ENCODE results near the gene ZFP36L1. TPM values are rescaled to one million over a fixed set of nuclear protein-coding genes. Genes with fewer than 3 reads are reported as not detected.

Gene ZFP36L1
- total and polyA plus RNA-seq, 2 of the 13 experiments (the other 11 are each of a cell fraction or from before 2014, with no cell fraction given): 7.4 to 10.2 TPM

- TF ChIP-seq REST (IDR thresholded peaks at IDR 0.05; ENCODE audit: borderline replicate concordance in 1 of 2, low read depth in 1 of 2, low read length in 2 of 2): no peak
- TF ChIP-seq ZBTB26 (CRISPR knock-in tag; IDR thresholded peaks at IDR 0.05; ENCODE audit: borderline replicate concordance): 0 out of 2 replicates have a peak, but pooled peaks have one; percentile 16
- TF ChIP-seq ZMAT5 (CRISPR knock-in tag; IDR thresholded peaks at IDR 0.05; ENCODE audit: borderline replicate concordance, low read depth): no peak
- TF ChIP-seq RFX3 (CRISPR knock-in tag; IDR thresholded peaks at IDR 0.05): no peak
- TF ChIP-seq ZNF414 (CRISPR knock-in tag; IDR thresholded peaks at IDR 0.05): no peak
- TF ChIP-seq XRCC5 (optimal IDR thresholded peaks at IDR 0.05; ENCODE audit: low read length): no peak
- TF ChIP-seq EHMT2 (IDR thresholded peaks at IDR 0.05; ENCODE audit: borderline replicate concordance, low read depth, low read length): no peak
- peak; percentile 37; the same call in 1 of the 2 replicates for TF ChIP-seq ZNF317 (CRISPR knock-in tag; IDR thresholded peaks at IDR 0.05)
- no peak for TF ChIP-seq E2F2 (CRISPR knock-in tag; IDR thresholded peaks at IDR 0.05; ENCODE audit: borderline replicate concordance)
- no peak for TF ChIP-seq DRAP1 (CRISPR knock-in tag; IDR thresholded peaks at IDR 0.05)
- no peak; the same call in 1 of the 2 replicates for TF ChIP-seq TOE1 (CRISPR knock-in tag; IDR thresholded peaks at IDR 0.05)
- no peak for TF ChIP-seq HOMEZ (CRISPR knock-in tag; IDR thresholded peaks at IDR 0.05; ENCODE audit: low read depth)
- TF ChIP-seq EEA1 (CRISPR knock-in tag; IDR thresholded peaks at IDR 0.05; ENCODE audit: borderline replicate concordance): no peak
- no peak for TF ChIP-seq ARNT (IDR thresholded peaks at IDR 0.05)
- TF ChIP-seq ZNF589 (CRISPR knock-in tag; conservative IDR thresholded peaks at IDR 0.05): no peak
- TF ChIP-seq ZNF460 (CRISPR knock-in tag; IDR thresholded peaks at IDR 0.05; ENCODE audit: borderline replicate concordance): no peak
- peak; percentile 43; the same call in 1 of the 2 replicates for TF ChIP-seq ATF2 (CRISPR knock-in tag; IDR thresholded peaks at IDR 0.05)
- 0 out of 2 replicates have a peak, but pooled peaks have one; percentile 31 for TF ChIP-seq SP5 (CRISPR knock-in tag; IDR thresholded peaks at IDR 0.05; ENCODE audit: borderline replicate concordance, low read depth)
Measured at GRCh38 chr14:68794130-68794850, 1.4 kb upstream of the ZFP36L1 start (continued).

Data from HepG2 (cell line).